Stimulated activated CD8-positive, alpha-beta memory T cell treated with anti-CD3 and anti-CD28 coated beads, Interleukin-15, amount 100 ng/mL, for 48 hours (primary cell): ENCODE measurements around the gene RAB4A.
A peak's percentile ranks its signal among the peaks of the same experiment; 100 is the strongest.

Source experiments
- DNase-seq, 2 donors: peaks; one replicate each; pipeline ENCODE4 v3.0.0-alpha.2; 2020; ENCODE audit warnings: low read depth in 2 of 2

The RAB4A gene

DNA sequence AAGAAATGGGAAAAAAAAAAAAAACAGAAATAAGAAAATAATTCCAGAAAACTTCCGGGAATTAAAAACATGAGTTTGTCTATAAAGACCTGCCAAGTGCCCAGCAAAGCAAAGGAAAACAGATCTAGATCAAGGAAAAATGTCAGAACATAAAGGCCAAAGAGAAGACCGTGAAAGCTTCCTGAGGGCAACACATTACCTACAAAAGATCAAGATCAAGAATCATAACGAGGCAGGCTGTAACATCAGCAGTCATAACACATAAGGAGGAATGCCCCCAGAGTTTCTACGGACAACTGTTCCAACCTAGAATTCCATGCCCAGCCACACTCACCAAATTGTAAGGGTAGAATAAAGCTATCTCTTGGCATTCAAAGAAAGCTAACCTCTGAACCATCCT lies 68.2 kb downstream of the RAB4A start:
- DNase-seq, result no peak

DNA sequence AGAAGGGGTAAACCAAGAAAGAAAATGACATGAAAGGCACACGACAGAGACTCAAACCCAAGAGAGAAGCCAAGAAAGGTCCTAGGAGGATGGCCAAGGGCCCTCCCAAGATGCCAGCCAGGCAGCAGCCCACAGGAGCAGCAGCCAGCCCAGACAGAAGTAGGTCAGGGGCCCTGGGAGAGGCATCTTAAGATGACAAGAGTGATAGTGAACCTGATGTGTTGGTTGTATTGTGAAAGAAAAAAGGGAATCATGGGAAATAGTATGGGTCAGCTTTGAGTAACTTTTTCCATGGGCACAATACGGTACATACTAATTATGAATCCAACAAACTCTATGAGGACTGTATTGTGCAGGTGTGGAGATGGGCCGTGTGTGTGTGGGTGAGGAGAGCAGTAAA lies 68.6 kb downstream of the RAB4A start:
- no peak for DNase-seq

DNA sequence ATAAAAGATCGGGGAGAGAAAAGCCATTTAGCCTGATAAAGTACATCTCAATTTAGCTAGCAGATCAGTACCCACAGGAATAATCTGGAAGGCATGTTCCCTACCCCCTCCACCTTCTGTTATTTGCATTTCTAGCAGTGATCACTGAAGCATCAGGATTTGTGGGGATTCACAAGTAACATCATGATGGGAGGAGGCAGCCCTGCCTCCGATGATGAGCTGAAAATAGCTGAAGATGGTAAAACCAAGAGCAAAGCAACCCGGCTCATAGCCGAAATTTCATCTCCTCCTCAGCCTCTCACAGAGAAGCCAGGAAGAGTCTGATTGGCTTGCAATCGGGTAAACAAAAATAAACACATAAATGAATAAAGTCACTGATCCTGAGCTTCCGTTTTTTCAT lies 69.6 kb downstream of the RAB4A start:
- DNase-seq, result no peak

DNA sequence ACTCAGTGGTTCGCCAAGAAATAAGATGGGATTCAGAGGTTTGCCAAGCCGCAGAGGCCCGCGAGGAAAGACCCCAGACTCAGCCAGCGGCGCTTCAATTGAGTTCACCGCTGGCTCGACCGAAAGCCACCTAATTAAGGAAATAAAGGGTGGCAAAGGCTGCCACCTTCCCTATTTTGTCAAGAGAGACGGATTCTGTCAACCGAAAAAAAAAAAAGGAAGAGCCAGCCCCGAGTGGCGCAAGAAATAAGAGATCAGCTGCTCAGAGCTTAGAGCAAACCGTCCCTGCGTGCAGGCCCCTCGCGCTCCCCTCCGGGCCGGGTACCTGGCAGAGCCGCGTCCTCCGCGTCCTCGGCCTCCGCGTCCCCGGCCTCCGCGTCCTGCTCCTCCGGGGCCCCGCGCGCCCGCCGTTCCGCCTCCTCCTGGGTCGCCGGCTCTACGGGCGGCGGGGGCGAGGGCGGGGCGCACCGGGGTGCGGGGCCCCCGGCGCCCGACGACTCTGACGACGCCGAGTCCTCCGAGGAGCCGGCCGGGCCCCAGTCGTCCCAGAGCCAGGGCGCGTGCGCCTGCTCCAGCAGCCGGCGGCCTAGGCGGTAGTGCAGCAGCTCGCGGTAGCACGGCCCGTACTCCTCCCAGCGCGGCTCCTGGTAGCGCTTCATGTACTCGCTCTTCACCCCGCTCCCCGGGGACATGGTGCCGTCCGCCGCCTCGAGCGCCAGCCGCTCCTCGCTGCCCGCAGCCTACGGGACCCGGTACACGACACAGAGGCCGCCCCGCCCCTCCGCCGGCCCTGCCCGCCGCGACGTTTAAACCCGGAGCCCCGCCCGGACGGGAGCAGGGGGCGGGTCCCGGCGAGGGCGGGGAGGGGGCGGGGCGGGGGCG lies 71.1 kb downstream of the RAB4A start:
- DNase-seq, result peak; percentile 63 to 71

DNA sequence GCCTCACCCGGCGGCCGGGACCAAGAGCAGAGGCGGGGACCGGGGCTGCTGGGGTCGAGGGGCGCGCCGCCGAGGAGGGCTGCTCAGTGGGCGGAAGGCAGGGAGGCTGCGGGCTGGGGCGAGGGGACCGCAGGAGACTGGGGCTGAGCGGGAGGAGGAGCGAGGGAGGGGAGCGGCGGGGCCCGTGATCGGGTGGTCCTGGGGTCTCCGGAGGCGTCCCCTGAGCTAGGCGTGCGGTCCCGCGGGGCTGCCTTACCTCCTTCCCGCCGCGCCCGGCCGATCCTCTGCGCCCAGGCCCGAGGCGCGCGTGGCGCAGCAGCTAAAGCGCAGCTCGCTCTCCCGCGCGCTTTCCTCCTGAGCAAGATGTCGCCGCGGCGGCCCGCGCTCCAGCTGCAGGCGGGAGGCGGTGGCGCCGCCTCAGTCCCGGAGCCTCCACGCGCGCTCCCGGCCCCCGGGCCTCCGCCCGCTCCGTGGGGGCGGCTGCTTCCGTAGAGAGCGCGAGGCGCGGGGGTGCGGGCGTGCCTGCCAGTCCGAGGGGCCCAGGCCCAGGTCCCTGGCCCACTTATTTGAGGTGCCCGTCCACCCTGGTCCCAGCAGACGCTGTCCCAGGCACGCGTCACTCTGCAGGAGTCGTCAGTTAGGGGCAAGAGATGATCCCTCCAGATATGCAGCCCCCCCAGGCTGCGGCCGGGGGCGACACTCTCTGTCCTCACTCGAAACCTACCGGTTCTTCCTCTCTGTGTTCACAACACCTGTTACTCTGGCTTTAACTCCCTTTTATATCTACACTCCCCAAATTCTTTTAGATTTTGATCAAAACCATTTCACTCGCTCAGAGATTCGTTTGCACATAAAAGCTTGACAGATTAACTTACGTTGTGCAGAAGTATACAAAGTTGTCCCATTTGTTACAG lies 72.0 kb downstream of the RAB4A start, which contains the start of gene CCSAP:
CCSAP (minus strand) TSS at position 392 of the 914 bp plus-strand sequence. CDS start 582 bp downstream, outside the sequence.
- DNase-seq, result peak; percentile 26 to 32

DNA sequence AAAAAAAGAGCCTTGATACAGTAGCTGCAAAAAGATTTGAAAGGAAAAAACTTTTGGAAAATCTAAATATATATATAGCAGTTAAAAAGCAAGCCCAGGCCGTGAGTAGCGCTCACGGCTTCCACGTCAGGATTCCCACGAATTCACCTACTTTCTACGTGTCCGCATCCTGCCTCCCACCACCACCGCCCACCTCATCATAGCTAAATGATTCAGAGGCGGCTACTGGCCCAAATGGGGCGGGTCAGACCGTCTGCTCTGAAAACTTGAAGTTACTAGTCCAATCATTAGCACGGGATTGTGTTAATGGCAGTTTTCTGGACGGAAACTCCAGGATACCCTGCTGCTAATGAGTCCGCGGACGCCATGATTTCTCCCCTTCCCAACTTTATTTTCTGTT lies 73.2 kb downstream of the RAB4A start:
- DNase-seq, result no peak

DNA sequence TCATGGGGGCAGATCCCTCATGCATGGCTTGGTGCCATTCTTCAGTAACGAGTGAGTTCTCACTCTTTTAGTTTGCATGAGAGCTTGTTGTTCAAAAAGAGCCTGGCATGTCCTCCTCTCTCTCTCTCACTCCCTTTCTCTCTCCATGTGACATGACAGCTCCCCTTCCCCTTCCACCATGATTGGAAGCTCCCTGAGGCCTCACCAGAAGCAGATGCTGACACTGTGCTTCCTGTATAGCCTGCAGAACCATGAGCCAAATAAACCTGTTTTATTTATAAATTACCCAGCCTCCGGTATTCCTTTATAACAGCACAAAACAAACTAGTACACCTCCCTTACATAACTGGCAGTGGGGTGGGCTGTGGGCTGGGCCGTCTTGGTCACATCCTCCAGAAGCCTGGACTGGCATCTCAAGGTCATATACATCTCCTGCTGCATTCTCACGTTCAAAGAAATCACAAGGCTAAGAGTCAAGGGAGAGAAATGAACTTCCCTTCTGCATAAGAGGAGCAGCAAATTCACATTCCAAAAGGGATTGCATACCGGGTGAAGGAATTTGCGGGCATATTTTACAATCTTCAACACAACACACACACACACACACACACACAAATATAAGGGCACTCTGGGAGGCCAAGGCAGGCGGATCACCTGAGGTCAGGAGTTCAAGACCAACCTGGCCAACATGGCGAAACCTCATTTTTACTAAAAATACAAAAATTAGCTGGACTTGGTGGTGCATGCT lies 74.2 kb downstream of the RAB4A start:
- DNase-seq, result no peak

DNA sequence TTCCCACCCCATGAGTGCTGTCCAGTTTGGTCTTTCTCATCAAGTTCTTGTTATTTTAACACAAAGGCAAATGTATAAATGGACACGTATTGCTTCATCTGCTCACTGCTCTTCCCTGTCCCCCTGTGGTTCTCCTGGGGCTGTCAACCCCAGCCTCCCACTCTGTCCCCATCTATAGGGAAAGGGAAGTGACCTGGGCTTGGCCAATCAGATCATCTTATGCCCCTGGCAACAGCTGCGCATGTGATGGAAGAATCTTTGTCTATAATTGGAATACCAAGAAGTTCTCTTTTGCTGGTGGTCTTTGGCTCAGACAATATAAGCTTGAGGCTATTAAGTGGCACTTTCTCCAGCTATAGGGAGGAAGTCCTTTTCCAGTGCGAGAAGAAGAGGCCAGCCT lies 76.6 kb downstream of the RAB4A start:
- DNase-seq, result no peak

DNA sequence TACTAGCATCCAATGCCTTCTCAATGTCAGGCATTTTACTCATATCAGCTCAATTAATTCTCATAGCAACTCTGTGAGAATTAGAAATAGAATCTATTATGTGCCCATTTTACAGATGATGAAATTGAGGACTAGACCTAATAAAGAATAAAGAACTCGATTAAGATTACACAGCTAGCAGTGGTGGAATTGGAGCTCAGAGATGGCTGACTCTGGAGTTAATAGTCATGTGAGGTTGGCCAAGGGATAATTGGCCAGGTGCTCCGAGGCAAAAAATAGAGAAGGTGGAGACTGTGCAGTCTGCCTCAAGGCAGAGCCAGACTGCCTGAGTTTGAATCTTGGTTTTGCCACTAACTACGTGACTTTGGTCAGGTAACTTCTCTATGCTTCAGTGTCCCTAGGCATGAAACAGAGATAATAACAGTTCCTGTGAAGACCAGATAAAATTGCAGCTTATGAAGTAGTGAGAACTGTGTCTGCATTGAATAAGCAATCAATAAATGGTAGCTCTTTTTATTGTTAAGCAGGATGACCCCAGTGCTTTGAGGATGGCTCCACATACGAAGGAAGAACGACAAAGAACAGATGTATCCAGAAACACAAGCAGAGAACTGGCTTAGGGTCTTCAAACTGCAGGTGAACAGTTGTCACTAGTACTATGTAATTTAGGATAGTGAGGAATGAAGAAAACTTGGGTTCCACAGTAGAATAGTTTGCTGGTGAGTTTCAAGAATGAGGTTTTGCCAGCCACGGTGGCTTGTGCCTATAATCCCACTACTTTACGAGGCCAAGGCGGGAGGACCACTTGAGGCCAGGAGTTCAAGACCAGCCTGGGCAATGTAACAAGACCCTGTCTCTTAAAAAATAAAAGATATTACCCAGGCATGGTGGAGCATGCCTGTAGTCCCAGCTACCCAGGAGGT lies 78.8 kb downstream of the RAB4A start:
- DNase-seq, result no peak

DNA sequence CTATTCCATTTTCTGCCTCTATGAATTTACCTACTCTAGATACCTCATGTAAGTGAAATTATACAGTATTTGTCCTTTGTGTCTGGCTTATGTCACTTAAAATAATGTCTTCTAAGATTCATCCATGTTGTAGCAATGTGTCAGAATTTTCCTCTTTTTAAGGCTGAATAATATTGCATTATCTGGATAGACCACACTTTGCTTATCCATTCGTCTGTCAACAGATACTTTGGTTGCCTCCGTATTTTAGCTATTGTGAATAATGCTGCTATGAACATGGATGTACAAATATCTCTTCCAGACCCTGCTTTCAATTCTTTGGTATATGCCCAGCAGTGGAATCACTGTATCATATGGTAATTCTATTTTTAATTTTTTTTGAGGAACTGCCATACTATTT lies 82.1 kb downstream of the RAB4A start:
- no peak for DNase-seq

DNA sequence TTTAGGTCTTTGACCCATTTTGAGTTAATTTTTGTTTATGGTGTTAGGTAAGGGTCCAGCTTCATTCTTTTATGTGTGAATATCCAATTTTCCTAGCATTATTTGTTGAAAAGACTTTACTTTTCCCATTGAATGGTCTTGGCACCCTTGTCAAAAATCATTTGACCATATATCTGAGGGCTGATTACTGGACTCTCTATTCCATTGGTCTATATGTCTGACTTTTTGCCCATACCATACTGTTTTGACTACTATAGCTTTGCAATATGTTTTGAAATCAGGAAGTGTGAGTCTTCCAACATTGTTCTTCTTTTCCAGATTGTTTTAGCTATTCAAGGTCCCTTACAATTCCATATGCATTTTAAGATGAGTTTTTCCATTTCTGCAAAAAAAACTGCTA lies 83.3 kb downstream of the RAB4A start:
- DNase-seq, result no peak
